ENCODE results near the gene ADARB1. TPM values are rescaled to one million over a fixed set of nuclear protein-coding genes. Genes with fewer than 3 reads are reported as not detected.

The ADARB1 gene
- total and polyA plus RNA-seq, 9 of the 15 experiments (the other 6 are each of a cell fraction or from before 2014, with no cell fraction given): 6.7 to 16.0 (median 8.3) TPM

DNA sequence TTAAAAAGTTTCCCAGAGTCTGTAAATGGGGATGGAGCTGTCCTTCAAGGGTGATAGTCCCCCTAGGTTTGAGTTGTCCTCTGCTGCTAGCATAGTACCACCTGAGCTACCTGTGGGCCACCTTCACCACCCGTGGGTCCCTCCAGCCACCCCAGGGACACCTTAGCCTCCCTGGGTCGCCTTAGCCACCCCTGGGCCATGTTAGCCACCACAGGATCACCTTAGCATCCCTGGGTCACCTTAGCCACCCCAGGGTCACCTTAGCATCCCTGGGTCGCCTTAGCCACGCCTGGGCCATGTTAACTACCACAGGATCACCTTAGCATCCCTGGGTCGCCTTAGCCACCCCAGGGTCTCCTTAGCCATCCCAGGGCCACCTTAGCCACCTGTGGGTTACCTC lies 67.1 kb downstream of the ADARB1 start (continued):
- TF ChIP-seq ZFP91 (CRISPR knock-in tag; IDR thresholded peaks at IDR 0.05) (0 out of 2 replicates have a peak, but pooled peaks have one; percentile 19), ZNF511 (CRISPR knock-in tag; IDR thresholded peaks at IDR 0.05) (no peak)

DNA sequence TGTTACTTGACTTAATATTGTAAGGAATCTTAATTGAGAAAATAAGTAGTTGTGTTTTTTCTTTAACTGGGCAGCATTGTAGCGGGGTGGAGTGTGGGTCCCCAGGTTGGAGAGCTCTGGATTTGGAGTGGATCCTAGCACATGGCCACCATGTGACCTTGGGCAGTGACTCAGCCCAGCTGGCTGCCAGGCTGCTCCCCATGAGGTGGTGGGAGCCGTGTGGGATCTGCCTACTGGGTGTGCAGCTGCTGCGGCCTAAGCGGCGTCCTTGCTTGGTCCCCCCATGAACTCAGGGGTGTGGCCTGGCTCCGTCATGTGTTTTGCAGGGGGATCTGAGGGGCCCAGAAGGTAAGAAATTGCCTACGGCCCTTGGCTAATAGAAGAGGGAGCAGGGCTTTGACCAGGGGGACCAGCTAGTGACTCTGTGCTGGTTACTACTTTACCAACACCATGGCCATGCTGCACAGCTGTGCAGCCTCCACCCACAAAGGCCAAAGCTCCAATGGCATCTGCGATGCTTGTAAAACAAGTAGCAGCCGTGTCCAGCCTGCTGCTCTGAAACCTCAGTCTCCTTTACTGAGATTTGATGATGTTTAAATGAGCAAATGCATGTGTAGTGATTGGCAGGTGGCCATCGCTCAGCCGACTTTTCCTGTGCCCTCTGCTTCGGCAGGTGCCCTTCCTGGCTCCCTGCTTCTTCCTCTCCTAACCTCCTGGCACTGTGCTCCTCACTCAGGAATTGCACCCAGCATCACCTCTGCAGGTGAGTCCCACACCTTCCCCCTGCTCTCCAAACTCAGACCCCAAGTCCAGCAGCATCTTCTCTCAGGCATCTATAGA lies 68.3 kb downstream of the ADARB1 start:
- 63% methylated on average over 12 of the region's 12 CpGs for WGBS (ENCODE audit: insufficient coverage, low coverage, missing lambda C conversion rate)
- H3K4me1 ChIP-seq (replicated peaks in 1 of 2; ENCODE audit: control insufficient read depth in 2 of 2, insufficient read depth in 2 of 2, low read length in 2 of 2): peaks cover 12 to 18% of the 10 kb centered on the region in 2 experiments; a peak in 4 of 5 replicates
- H3K79me2 ChIP-seq (ENCODE audit: control insufficient read depth, insufficient read depth, low read length): no peaks in the 10 kb centered on the region
- H3K36me3 ChIP-seq (ENCODE audit: control insufficient read depth, insufficient read depth, low read length): no peaks in the 10 kb centered on the region
- POLR2A ChIA-PET: interaction anchor here (1.4 to 3.4 kb wide), 2 partner anchors 9 to 147 kb away, joined by 4 to 13 read pairs; no protein-coding TSS in a partner anchor
- DNase-seq (ENCODE audit: extremely low read depth in 1 of 4, low spot score in 3 of 4) (peak in 1 of 4 experiments; percentile 26), FAIRE-seq (no peak), ATAC-seq (no peak)
- no peak overlapping the region for H3K27ac ChIP-seq (ENCODE audit: extremely low read depth, low read depth, low read length)
- CTCF ChIA-PET (ENCODE audit: low intra/inter-chr PET ratio): interaction anchor here (0.6 to 0.7 kb wide), 2 partner anchors 290 to 676 kb away, joined by 3 to 4 read pairs; no protein-coding TSS in a partner anchor
- H3K9me3 ChIP-seq (replicated peaks; ENCODE audit: control insufficient read depth, insufficient read depth, low read depth, low read length): no peaks in the 10 kb centered on the region
- no peak overlapping the region for H2AFZ ChIP-seq (ENCODE audit: low read depth, low read length)
- in situ Hi-C loops (cut with MboI): loop anchor here (10.0 kb wide), 1 partner anchor 682 kb away; no protein-coding TSS in a partner anchor
- H3K4me2 ChIP-seq (ENCODE audit: insufficient read depth, low read length): no peak overlapping the region
- no peaks in the 10 kb centered on the region; a peak in 1 of 5 replicates for H3K27me3 ChIP-seq (ENCODE audit: control insufficient read depth in 2 of 2, insufficient read depth in 2 of 2, low read length in 2 of 2)
- intact Hi-C loops (cut with micrococcal nuclease): no loop called here
- H3K9ac ChIP-seq (ENCODE audit: insufficient read depth in 1 of 2, low read depth in 2 of 2, low read length in 2 of 2): no peak overlapping the region; a peak in 1 of 4 replicates
- no peaks in the 10 kb centered on the region for H3K9me1 ChIP-seq (ENCODE audit: control insufficient read depth, insufficient read depth, low read length)
- BruUV-seq (replicated peaks): no TSS peak
- no peaks in the 10 kb centered on the region for H4K20me1 ChIP-seq (replicated peaks; ENCODE audit: control insufficient read depth, insufficient read depth, low read length)
- H3K4me3 ChIP-seq: no peak overlapping the region
- peak; percentile 80 for TF ChIP-seq FOSL1 (tag; conservative IDR thresholded peaks at IDR 0.05)
- no peak for TF ChIP-seq TBP (optimal IDR thresholded peaks at IDR 0.05; ENCODE audit: low read depth, low read length)
- TF ChIP-seq MNT (conservative IDR thresholded peaks at IDR 0.05): peak in 1 of 2 experiments; percentile 41; a peak in 1 of 4 replicates
- TF ChIP-seq MLLT1 (IDR thresholded peaks at IDR 0.05): no peak
- TF ChIP-seq NELFE (IDR thresholded peaks at IDR 0.05; ENCODE audit: insufficient read depth, insufficient read length): no peak
- TF ChIP-seq JUND (IDR thresholded peaks at IDR 0.05; ENCODE audit: borderline replicate concordance, low read depth, low read length): peak; percentile 49; the same call in 1 of the 2 replicates
- TF ChIP-seq JUND (tag; IDR thresholded peaks at IDR 0.05; ENCODE audit: borderline replicate concordance, low read depth, low read length): no peak
- TF ChIP-seq USF2 (CRISPR knock-in tag; IDR thresholded peaks at IDR 0.05): peak; percentile 41; the same call in 1 of the 2 replicates
- peak; percentile 46; the same call in 1 of the 2 replicates for TF ChIP-seq MYC (IDR thresholded peaks at IDR 0.05; ENCODE audit: low read depth, low read length)
- no peak for TF ChIP-seq MYC (CRISPR knock-in tag; IDR thresholded peaks at IDR 0.05; ENCODE audit: borderline replicate concordance, low read depth)

Data from K562 (cell line).